Epithelial cell of esophagus (primary cell): ENCODE measurements around the gene DFFA.

ENCODE experiments used
- DNase-seq: peaks from one replicate; pipeline ENCODE4 v3.0.0; 2010; ENCODE audit warnings: low read depth
- H3K4me3 ChIP-seq: 2 replicates; pipeline ENCODE4 v1.5.1; 2011; ENCODE audit warnings: mild to moderate bottlenecking, low read length, control low read depth
- TF ChIP-seq, protein P1 (sequence below): IDR thresholded peaks from 2 replicates; pipeline ENCODE4 v1.5.1; 2011; ENCODE audit warnings: low read depth, mild to moderate bottlenecking, low read length, control low read depth, inconsistent platforms; ENCODE audit not compliant: insufficient read depth; ENCODE audit errors: missing control alignments

Gene DFFA

GRCh38 chr1:10516925-10517676 is 44.8 kb upstream of the DFFA start:
- TF ChIP-seq, protein P1, sequence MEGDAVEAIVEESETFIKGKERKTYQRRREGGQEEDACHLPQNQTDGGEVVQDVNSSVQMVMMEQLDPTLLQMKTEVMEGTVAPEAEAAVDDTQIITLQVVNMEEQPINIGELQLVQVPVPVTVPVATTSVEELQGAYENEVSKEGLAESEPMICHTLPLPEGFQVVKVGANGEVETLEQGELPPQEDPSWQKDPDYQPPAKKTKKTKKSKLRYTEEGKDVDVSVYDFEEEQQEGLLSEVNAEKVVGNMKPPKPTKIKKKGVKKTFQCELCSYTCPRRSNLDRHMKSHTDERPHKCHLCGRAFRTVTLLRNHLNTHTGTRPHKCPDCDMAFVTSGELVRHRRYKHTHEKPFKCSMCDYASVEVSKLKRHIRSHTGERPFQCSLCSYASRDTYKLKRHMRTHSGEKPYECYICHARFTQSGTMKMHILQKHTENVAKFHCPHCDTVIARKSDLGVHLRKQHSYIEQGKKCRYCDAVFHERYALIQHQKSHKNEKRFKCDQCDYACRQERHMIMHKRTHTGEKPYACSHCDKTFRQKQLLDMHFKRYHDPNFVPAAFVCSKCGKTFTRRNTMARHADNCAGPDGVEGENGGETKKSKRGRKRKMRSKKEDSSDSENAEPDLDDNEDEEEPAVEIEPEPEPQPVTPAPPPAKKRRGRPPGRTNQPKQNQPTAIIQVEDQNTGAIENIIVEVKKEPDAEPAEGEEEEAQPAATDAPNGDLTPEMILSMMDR = no peak
- DNase-seq = no peak
- H3K4me3 ChIP-seq = no peak overlapping the region

DNA sequence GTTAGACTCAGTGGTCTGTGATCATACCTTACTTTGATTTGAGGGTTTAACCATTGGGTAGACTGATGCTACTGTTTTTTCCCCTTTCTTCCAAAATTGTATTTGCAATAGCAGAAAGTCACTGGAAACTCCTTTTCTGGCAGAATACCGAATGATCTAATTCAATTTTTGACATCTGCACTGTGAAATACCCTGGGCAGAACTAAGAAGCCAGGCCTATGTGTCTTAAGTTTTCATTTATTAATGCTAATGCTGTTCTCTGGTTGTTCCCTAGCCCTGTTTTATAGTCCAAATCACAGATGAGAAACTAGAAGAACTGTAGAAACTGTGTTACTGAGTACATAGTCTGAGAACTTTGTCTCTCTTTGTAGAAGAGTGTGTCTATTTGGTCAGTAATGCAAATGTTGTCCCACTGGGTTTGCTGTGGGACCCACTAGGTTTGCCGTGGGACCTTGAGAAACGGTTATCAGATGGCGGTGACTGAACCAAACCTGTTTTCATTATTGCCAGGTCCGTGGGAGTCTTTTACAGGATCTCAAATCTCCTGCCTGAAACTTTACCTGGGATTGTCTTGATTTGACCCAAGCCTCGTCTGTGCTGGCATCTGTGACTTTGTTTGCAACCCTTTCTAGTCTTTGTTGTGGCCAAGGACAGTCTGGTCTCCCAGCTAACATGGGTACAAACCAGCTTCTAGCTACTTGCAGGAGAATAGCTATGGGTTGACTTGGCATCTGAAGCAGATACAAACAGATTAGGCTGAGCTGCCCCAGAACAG is 43.8 kb upstream of the DFFA start:
- TF ChIP-seq, protein P1 = no peak
- no peak overlapping the region for H3K4me3 ChIP-seq
- DNase-seq = no peak

DNA sequence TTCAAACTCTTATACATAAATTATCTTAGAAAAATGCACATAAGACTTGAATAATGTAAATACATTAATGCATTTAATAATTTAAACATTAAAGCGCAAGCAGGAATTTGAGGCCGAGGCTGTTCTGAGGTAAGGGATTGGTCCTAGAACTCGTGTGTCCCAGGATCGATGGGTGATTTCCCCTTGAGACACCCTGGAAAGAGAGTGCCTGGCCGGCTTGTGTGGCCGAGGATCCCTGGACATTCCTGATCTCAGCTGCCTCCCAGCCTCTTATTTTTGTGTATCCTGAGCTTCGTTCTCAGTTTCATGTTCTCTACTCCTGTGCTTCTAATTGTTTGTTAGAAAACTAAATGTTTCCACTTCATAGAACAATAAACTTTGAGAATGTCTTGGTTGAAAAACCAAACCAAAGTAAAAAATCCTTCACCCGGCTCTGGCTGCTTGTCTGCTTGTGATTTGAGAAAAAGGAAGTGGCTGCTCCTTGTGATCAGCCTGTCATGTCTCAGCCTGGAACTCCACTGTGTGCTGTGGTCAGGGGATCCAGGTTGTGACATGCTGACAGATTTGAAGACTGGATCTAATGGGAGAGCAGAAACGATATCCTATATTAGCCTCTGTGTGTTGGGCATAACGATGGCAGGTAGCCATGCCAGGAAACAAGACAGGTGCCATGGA is 43.1 kb upstream of the DFFA start:
- peak; percentile 58 for DNase-seq
- TF ChIP-seq, protein P1 = no peak
- no peak overlapping the region for H3K4me3 ChIP-seq

- no peak overlapping the region for H3K4me3 ChIP-seq
- TF ChIP-seq, protein P1 = peak; percentile 80
- peak; percentile 56 for DNase-seq
Measured at GRCh38 chr1:10514490-10515235, 42.3 kb upstream of the DFFA start.

DNA sequence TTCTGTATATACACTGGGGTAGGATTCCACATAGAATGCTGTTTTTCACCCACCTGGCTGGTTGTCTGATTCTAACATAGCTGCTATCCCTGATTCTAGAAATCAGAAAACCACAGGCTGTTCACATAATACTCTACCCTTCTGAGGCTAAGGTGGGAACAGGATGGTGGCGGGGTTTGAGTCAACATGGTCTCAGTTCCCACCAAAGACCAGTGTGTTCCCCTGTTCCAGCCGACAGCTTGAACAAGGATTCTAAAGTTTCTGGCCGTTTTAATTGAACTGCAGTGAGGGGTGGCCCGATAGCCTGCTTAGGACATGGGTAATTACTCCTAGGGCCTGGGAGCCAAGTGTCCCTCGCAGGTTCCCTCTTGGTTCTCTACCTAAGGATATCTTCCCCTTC is 40.9 kb upstream of the DFFA start:
- TF ChIP-seq, protein P1 = no peak
- H3K4me3 ChIP-seq = no peak overlapping the region
- DNase-seq = no peak

DNA sequence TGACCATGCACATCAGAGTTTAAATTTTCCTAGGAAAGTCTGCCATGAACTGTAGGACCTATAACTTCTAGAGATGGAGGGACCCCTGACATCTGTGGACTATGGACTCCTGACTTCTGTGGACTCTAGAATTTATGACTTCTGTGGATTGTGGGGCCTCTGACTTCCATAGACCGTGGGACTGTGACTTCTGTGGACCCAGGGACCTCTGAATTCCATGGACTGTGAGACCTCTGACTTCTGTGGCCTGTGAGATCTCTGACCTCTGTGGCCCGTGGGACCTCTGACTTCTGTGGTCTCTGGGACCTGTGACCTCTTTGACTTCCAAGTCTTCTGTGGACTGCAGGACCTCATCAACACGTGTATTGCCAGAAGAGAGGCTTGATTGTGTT is 39.2 kb upstream of the DFFA start:
- no peak for DNase-seq
- H3K4me3 ChIP-seq = no peak overlapping the region
- TF ChIP-seq, protein P1 = no peak
